Colonic mucosa (tissue), 4 donors: ENCODE results near the gene PREX1. TPM values are rescaled to one million over a fixed set of nuclear protein-coding genes. Genes with fewer than 3 reads are reported as not detected.
A peak's percentile ranks its signal among the peaks of the same experiment; 100 is the strongest.

Experiments
- DNase-seq: peaks from one replicate; pipeline ENCODE4 v3.0.0-alpha.2; 2020
- H3K27ac ChIP-seq: fragments of 200-600 bp; one replicate; pipeline ENCODE4 v1.8.0; 2021
- H3K27me3 ChIP-seq: fragments of 200-600 bp; one replicate; pipeline ENCODE4 v1.8.0; 2021
- H3K36me3 ChIP-seq: fragments of 200-600 bp; one replicate; pipeline ENCODE4 v1.8.0; 2021
- H3K4me1 ChIP-seq: fragments of 200-600 bp; one replicate; pipeline ENCODE4 v1.8.0; 2021; ENCODE audit warnings: mild to moderate bottlenecking
- H3K4me3 ChIP-seq: fragments of 200-600 bp; one replicate; pipeline ENCODE4 v1.8.0; 2021
- H3K9ac ChIP-seq, 2 donors: one replicate each; pipeline ENCODE4 v1.7.0; 2013; ENCODE audit warnings: control low read depth in 2 of 2, low read depth in 2 of 2, low read length in 2 of 2
- H3K9me3 ChIP-seq: fragments of 200-600 bp; one replicate; pipeline ENCODE4 v1.8.0; 2021
- intact Hi-C: fragments of 100-400 bp; cut with DNase I; formaldehyde crosslinking; loops from one replicate; pipeline ENCODE4 v1.14.1; 2022
- total RNA-seq, 2 donors: library from RNA; stranded (reverse); fragmentation: NEBNext Ultra II Directional in 1 of 2; extraction: Animal tissue kit (Norgen Biotek cat#: 25700) in 1 of 2; gene quantifications; one replicate each; pipeline ENCODE4 v1.2.1, GENCODE V29; 2021
- TF ChIP-seq, protein P1 (sequence below): fragments of 200-600 bp; IDR thresholded peaks from one replicate; pipeline ENCODE4 v1.8.0; 2022; ENCODE audit warnings: antibody characterized with exemption, mild to moderate bottlenecking
- donor health status: healthy.
- donor health status: DM: no; HTN: no; CAD: no.
- donor health status: DM: no; HTN: no; CAD: no.

Gene PREX1
- total RNA-seq, 2 donors from 2014 or later = 7.2 to 24.6 TPM

DNA sequence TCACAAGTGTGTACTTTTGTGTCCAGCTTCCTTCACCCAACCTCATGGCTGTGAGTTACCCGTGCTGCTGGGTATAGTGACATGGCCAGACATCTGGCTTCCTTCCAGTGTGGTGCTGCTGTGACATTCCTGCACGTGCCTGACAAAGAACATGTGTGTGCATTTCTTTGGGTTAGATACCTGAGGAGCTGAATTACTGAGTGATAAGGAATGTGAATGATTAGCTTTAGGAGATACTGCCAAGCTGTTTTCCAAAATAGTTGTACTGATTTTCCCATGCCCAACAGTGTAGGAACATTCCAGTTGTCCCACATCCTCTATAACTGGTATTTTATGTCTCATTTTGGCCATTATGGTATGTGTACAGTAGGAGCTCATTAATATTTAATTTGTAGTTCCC is 132.5 kb downstream of the PREX1 start:
- Histone ChIP-seq H3K27me3 (no peaks in the 10 kb centered on the region), H3K9me3 (no peaks in the 10 kb centered on the region), H3K36me3 (no peaks in the 10 kb centered on the region), H3K4me1 (no peaks in the 10 kb centered on the region), H3K4me3 (no peak overlapping the region), H3K27ac (no peak overlapping the region), H3K9ac (no peak overlapping the region)
- intact Hi-C loops = no loop called here
- DNase-seq = no peak
- TF ChIP-seq, protein P1, sequence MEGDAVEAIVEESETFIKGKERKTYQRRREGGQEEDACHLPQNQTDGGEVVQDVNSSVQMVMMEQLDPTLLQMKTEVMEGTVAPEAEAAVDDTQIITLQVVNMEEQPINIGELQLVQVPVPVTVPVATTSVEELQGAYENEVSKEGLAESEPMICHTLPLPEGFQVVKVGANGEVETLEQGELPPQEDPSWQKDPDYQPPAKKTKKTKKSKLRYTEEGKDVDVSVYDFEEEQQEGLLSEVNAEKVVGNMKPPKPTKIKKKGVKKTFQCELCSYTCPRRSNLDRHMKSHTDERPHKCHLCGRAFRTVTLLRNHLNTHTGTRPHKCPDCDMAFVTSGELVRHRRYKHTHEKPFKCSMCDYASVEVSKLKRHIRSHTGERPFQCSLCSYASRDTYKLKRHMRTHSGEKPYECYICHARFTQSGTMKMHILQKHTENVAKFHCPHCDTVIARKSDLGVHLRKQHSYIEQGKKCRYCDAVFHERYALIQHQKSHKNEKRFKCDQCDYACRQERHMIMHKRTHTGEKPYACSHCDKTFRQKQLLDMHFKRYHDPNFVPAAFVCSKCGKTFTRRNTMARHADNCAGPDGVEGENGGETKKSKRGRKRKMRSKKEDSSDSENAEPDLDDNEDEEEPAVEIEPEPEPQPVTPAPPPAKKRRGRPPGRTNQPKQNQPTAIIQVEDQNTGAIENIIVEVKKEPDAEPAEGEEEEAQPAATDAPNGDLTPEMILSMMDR = no peak

DNA sequence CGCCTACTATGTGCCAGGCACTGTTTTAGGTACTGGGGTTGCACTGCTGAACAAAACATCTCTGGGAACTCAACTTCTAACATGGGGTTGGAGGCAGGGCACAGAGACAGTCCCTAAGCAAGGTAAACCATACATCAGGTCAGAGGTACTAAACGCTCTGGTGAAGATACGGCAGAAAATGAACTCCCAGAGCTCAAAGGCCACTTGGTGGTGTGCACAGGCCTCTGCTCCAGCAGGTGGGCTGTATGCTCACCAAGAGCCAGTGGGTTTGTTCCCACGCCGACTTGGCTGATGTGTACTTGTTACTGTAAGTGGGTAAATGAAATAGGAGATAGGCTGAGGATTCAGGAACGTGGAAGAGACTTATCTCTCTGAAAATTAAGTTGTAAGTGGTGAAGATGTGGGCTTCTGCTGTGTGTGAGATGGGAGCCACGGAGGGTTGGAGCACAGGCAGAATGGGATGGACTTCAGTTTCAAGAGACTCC is 133.4 kb downstream of the PREX1 start:
- Histone ChIP-seq H3K36me3 (no peaks in the 10 kb centered on the region), H3K9me3 (no peaks in the 10 kb centered on the region), H3K9ac (no peak overlapping the region), H3K4me3 (no peak overlapping the region), H3K27ac (no peak overlapping the region), H3K4me1 (no peaks in the 10 kb centered on the region), H3K27me3 (no peaks in the 10 kb centered on the region)
- intact Hi-C loops = no loop called here
- no peak for DNase-seq
- TF ChIP-seq, protein P1 = no peak

DNA sequence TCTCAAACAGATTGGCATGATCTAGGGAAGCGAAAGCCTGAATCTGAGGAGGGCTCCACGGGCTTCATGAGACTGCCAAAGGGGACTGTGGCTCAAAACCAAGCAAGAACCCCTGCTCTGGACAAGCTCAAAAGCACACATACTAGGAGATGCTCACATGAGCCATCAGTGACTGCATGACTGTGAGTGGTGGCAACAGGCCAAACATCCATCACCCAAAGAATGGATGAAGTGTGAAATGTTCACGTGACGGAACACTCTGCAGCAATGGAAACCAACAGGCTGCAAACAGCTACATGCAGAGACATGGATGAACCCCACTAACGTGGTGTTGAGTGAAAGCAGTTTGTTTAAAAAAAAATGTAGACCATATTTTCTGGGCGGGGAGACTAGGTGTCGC is 136.3 kb downstream of the PREX1 start:
- TF ChIP-seq, protein P1 = no peak
- no peak overlapping the region for H3K9ac ChIP-seq
- DNase-seq = no peak
- H3K36me3 ChIP-seq = no peaks in the 10 kb centered on the region
- no peaks in the 10 kb centered on the region for H3K9me3 ChIP-seq
- H3K27me3 ChIP-seq = no peaks in the 10 kb centered on the region
- intact Hi-C loops = no loop called here
- no peak overlapping the region for H3K4me3 ChIP-seq
- no peak overlapping the region for H3K27ac ChIP-seq
- H3K4me1 ChIP-seq = peaks cover 5% of the 10 kb centered on the region

DNA sequence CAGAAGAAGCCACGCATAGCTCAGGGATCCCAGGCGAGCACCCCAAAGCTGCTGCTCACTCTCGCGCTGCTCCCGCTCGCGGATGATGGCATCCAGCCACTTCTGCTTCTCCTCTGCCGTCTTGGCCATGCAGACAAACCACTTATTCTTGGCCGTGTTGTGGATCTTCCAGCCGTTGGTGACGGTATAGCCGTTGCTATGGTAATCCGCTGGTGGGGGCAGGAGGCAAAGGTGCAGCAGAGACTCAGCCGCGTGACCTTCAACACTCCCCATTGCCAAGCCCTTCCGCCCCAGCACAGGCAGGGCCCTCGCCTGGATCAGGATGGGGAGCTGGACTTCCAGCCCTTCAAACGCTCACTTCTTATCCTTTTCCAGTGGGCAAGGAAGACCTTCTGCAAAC is 136.9 kb downstream of the PREX1 start:
- Histone ChIP-seq H3K27ac (no peak overlapping the region), H3K4me3 (no peak overlapping the region), H3K36me3 (no peaks in the 10 kb centered on the region), H3K9ac (peak overlapping the region in 1 of 2 donors; percentile 30), H3K27me3 (no peaks in the 10 kb centered on the region), H3K4me1 (peaks cover 12% of the 10 kb centered on the region), H3K9me3 (no peaks in the 10 kb centered on the region)
- intact Hi-C loops = no loop called here
- TF ChIP-seq, protein P1 = no peak
- peak; percentile 81 for DNase-seq

DNA sequence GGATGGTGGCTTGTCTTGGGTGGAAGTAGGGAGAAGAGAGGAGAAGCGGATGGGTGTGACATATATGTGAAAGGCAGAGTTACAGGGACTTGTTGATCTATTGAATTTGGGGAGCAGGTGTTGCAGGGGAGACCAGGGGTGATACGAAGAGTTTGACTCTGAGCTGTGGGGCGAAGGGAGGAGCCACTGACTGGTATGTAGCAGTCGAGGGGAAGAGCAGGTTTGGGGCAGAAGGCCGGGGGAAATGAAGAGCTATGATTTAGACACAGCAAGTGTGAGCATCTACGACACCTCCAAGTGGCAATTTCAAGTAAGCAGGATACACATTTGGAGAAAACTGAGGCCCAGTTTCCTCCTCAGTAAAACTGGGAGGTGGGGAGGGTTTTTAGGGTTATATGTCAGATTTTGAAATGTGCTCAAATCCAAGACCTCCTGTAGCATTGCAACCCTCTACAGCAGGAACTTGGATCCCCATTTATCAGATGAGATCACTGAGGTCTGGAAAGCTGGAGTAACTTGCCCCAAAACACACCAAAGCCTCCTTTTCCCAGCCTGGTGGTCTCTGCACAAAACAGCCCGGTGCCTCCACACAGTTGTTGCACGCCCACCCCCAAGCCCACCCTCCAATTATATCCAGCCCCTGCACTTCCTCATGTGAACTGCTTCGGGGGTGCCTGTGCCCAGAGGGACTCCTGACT is 137.8 kb downstream of the PREX1 start:
- TF ChIP-seq, protein P1 = no peak
- no peak for DNase-seq
- peak overlapping the region in 1 of 2 donors; percentile 30 for H3K9ac ChIP-seq
- H3K9me3 ChIP-seq = no peaks in the 10 kb centered on the region
- no peak overlapping the region for H3K4me3 ChIP-seq
- H3K4me1 ChIP-seq = peaks cover 14% of the 10 kb centered on the region
- H3K36me3 ChIP-seq = no peaks in the 10 kb centered on the region
- no peaks in the 10 kb centered on the region for H3K27me3 ChIP-seq
- intact Hi-C loops = no loop called here
- H3K27ac ChIP-seq = no peak overlapping the region
